SK-N-SH treated with all-trans-retinoic acid at 6 μM for 48 hours (cell line): ENCODE measurements around the gene SLC39A13.
A peak's percentile ranks its signal among the peaks of the same experiment; 100 is the strongest.

Experiments used
- ATAC-seq: fragments of 200-7000 bp; cut with Tn5 transposase; 3 replicates; pipeline ENCODE4 v1.9.1; 2020; ENCODE audit warnings: mild to moderate bottlenecking, moderate library complexity
- BACH2 ChIP-seq: fragments of 250-450 bp; sonication (Bioruptor Pico); IDR thresholded peaks from 2 replicates; pipeline ENCODE4 v1.9.0; 2021; ENCODE audit warnings: mild to moderate bottlenecking, borderline replicate concordance
- CSDC2 ChIP-seq: fragments of 250-450 bp; sonication (Bioruptor Pico); IDR thresholded peaks from 2 replicates; pipeline ENCODE4 v1.5.0; 2020; ENCODE audit warnings: mild to moderate bottlenecking, moderate library complexity
- ESRRG ChIP-seq: fragments of 250-450 bp; sonication (Bioruptor Pico); IDR thresholded peaks from 2 replicates; pipeline ENCODE4 v1.6.1; 2021; ENCODE audit warnings: mild to moderate bottlenecking
- GLIS3 ChIP-seq: fragments of 250-450 bp; sonication (Bioruptor Pico); IDR thresholded peaks from 2 replicates; pipeline ENCODE4 v1.5.0; 2020; ENCODE audit warnings: mild to moderate bottlenecking, moderate library complexity
- ISL1 ChIP-seq: fragments of 250-450 bp; sonication (Bioruptor Pico); IDR thresholded peaks from 2 replicates; pipeline ENCODE4 v2.1.2; 2022; ENCODE audit warnings: mild to moderate bottlenecking, moderate library complexity
- OSR1 ChIP-seq: fragments of 250-450 bp; sonication (Bioruptor Pico); IDR thresholded peaks from 2 replicates; pipeline ENCODE4 v1.8.0; 2022; ENCODE audit warnings: moderate library complexity, mild to moderate bottlenecking, inconsistent platforms
- PPARA ChIP-seq: fragments of 250-450 bp; sonication (Bioruptor Pico); IDR thresholded peaks from 2 replicates; pipeline ENCODE4 v1.5.0; 2020; ENCODE audit warnings: mild to moderate bottlenecking, borderline replicate concordance
- SNAI2 ChIP-seq: fragments of 250-450 bp; sonication (Bioruptor Pico); IDR thresholded peaks from 2 replicates; pipeline ENCODE4 v1.5.0; 2020; ENCODE audit warnings: mild to moderate bottlenecking, moderate library complexity
- TCF4 ChIP-seq: fragments of 250-450 bp; sonication (Bioruptor Pico); IDR thresholded peaks from 2 replicates; pipeline ENCODE4 v1.8.0; 2021; ENCODE audit warnings: mild to moderate bottlenecking, moderate library complexity, borderline replicate concordance
- ZC3H10 ChIP-seq: fragments of 250-450 bp; sonication (Bioruptor Pico); IDR thresholded peaks from 2 replicates; pipeline ENCODE4 v1.5.1; 2021; ENCODE audit warnings: mild to moderate bottlenecking, moderate library complexity
- ZFP3 ChIP-seq: fragments of 250-450 bp; sonication (Bioruptor Pico); IDR thresholded peaks from 2 replicates; pipeline ENCODE4 v1.5.0; 2020; ENCODE audit warnings: mild to moderate bottlenecking, moderate library complexity
- ZFP30 ChIP-seq: fragments of 450-650 bp; formaldehyde crosslinking; IDR thresholded peaks from 2 replicates; pipeline ENCODE4 v1.5.0; 2022; ENCODE audit warnings: mild to moderate bottlenecking, moderate library complexity
- ZNF565 ChIP-seq: fragments of 450-650 bp; formaldehyde crosslinking; conservative IDR thresholded peaks from 2 replicates; pipeline ENCODE4 v1.5.0; 2020; ENCODE audit warnings: low read depth, mild to moderate bottlenecking, moderate library complexity
- ZNF70 ChIP-seq: fragments of 450-650 bp; formaldehyde crosslinking; IDR thresholded peaks from 2 replicates; pipeline ENCODE4 v1.5.0; 2020; ENCODE audit warnings: mild to moderate bottlenecking, moderate library complexity
- ZNF8 ChIP-seq: fragments of 450-650 bp; formaldehyde crosslinking; IDR thresholded peaks from 2 replicates; pipeline ENCODE4 v1.5.0; 2020; ENCODE audit warnings: mild to moderate bottlenecking, moderate library complexity
- TF ChIP-seq, protein P1 (sequence below): fragments of 250-450 bp; sonication (Bioruptor Pico); IDR thresholded peaks from 2 replicates; pipeline ENCODE4 v1.8.0; 2020; ENCODE audit warnings: mild to moderate bottlenecking, moderate library complexity, borderline replicate concordance
- TF ChIP-seq, protein P2 (sequence below): fragments of 250-450 bp; sonication (Bioruptor Pico); IDR thresholded peaks from 2 replicates; pipeline ENCODE4 v1.5.0; 2020; ENCODE audit warnings: mild to moderate bottlenecking, moderate library complexity
- TF ChIP-seq, protein P3 (sequence below): fragments of 250-450 bp; sonication (Bioruptor Pico); IDR thresholded peaks from 2 replicates; pipeline ENCODE4 v1.5.1; 2021; ENCODE audit warnings: mild to moderate bottlenecking, moderate library complexity
- TF ChIP-seq, protein P4 (sequence below): fragments of 250-450 bp; sonication (Bioruptor Pico); IDR thresholded peaks from 2 replicates; pipeline ENCODE4 v1.8.0; 2021; ENCODE audit warnings: low read depth, mild to moderate bottlenecking, moderate library complexity, borderline replicate concordance
- TF ChIP-seq, protein P5 (sequence below): fragments of 250-450 bp; sonication (Bioruptor Pico); IDR thresholded peaks from 2 replicates; pipeline ENCODE4 v1.5.1; 2020; ENCODE audit warnings: low read depth, mild to moderate bottlenecking, moderate library complexity

Gene SLC39A13

DNA sequence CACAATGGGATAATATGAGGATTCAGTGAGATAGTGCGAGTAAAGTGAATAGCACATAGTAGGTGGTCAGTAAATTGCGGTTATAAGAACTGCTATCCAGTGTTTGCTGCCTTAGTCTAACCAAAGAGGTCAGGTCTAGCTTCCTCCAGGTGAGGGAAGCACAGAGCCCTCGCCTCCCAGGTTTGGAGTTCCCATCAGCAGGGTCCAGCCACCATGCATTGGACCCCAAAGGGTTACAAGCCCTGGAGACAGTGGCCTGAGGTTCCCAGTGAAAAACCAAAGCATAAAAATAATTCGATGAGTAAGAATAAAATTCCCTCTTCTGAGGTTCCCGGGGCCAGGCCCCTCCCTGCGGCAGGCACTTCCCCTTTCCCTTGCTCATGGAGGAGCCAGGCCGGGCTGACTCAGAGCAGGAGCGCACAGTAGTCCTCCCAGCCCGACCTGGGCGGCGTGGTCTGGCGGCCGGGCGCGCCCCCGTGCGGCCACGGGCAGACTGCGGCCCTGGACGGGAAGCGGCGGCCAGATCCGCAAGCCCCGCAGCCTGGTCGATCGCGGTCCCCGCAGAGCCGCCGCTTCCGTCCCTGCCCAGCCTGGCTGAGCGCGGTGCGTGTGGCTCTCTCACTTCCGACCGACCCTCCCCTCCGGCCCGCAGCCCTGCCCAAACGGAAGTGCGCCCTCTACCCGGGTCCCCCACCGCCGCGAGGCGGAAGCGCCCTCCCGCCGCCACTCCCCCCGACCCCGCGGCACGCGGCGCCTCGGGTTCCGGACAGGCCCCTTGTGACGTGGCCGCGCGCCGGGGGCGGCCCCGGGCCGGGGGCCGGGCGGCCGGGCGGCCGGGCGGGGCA, at the start of gene SLC39A13:
SLC39A13 (plus strand) TSS at position 845 of the 845 bp plus-strand sequence. CDS start 1,505 bp downstream, outside the sequence.
- peak; percentile 89 for ATAC-seq
- peak; percentile 19; the same call in 1 of the 2 replicates for TF ChIP-seq GLIS3 (CRISPR knock-in tag)
- TF ChIP-seq, protein P1, sequence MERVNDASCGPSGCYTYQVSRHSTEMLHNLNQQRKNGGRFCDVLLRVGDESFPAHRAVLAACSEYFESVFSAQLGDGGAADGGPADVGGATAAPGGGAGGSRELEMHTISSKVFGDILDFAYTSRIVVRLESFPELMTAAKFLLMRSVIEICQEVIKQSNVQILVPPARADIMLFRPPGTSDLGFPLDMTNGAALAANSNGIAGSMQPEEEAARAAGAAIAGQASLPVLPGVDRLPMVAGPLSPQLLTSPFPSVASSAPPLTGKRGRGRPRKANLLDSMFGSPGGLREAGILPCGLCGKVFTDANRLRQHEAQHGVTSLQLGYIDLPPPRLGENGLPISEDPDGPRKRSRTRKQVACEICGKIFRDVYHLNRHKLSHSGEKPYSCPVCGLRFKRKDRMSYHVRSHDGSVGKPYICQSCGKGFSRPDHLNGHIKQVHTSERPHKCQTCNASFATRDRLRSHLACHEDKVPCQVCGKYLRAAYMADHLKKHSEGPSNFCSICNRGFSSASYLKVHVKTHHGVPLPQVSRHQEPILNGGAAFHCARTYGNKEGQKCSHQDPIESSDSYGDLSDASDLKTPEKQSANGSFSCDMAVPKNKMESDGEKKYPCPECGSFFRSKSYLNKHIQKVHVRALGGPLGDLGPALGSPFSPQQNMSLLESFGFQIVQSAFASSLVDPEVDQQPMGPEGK (CRISPR knock-in tag): no peak
- peak; percentile 68; the same call in 1 of the 2 replicates for TF ChIP-seq ZFP3
- TF ChIP-seq, protein P2, sequence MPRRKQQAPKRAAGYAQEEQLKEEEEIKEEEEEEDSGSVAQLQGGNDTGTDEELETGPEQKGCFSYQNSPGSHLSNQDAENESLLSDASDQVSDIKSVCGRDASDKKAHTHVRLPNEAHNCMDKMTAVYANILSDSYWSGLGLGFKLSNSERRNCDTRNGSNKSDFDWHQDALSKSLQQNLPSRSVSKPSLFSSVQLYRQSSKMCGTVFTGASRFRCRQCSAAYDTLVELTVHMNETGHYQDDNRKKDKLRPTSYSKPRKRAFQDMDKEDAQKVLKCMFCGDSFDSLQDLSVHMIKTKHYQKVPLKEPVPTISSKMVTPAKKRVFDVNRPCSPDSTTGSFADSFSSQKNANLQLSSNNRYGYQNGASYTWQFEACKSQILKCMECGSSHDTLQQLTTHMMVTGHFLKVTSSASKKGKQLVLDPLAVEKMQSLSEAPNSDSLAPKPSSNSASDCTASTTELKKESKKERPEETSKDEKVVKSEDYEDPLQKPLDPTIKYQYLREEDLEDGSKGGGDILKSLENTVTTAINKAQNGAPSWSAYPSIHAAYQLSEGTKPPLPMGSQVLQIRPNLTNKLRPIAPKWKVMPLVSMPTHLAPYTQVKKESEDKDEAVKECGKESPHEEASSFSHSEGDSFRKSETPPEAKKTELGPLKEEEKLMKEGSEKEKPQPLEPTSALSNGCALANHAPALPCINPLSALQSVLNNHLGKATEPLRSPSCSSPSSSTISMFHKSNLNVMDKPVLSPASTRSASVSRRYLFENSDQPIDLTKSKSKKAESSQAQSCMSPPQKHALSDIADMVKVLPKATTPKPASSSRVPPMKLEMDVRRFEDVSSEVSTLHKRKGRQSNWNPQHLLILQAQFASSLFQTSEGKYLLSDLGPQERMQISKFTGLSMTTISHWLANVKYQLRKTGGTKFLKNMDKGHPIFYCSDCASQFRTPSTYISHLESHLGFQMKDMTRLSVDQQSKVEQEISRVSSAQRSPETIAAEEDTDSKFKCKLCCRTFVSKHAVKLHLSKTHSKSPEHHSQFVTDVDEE: peak; percentile 60; the same call in 1 of the 2 replicates
- TF ChIP-seq, all 23 proteins: peak for 3

DNA sequence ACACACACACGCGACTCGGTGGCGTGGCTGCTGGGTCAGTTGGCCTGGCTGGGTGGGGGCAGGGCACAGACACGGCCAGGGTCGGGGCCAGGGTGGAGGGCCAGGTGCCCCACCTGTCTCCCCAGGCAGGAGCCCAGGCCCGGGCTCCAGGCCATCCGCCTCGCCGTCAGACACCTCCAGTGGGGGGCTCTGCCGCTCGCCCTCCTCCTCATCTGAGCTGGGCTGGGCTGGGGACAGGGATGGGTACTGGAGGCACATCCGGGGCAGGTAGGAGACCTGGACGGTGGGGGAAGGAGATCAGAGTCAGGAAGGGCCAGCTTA, 49.7 kb upstream of the SLC39A13 start:
- TF ChIP-seq, protein P3, sequence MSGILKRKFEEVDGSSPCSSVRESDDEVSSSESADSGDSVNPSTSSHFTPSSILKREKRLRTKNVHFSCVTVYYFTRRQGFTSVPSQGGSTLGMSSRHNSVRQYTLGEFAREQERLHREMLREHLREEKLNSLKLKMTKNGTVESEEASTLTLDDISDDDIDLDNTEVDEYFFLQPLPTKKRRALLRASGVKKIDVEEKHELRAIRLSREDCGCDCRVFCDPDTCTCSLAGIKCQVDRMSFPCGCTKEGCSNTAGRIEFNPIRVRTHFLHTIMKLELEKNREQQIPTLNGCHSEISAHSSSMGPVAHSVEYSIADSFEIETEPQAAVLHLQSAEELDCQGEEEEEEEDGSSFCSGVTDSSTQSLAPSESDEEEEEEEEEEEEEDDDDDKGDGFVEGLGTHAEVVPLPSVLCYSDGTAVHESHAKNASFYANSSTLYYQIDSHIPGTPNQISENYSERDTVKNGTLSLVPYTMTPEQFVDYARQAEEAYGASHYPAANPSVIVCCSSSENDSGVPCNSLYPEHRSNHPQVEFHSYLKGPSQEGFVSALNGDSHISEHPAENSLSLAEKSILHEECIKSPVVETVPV: no peak
- TF ChIP-seq ZFP30 (CRISPR knock-in tag) (no peak), ZNF70 (CRISPR knock-in tag) (no peak), ISL1 (CRISPR knock-in tag) (no peak), TCF4 (CRISPR knock-in tag) (no peak), OSR1 (CRISPR knock-in tag) (no peak), ZNF8 (CRISPR knock-in tag) (no peak), SNAI2 (CRISPR knock-in tag) (no peak), GLIS3 (CRISPR knock-in tag) (no peak), ZFP3 (no peak), PPARA (CRISPR knock-in tag) (no peak), BACH2 (CRISPR knock-in tag) (no peak), ZNF565 (no peak), ZC3H10 (CRISPR knock-in tag) (no peak), ESRRG (CRISPR knock-in tag) (no peak), CSDC2 (CRISPR knock-in tag) (no peak)
- TF ChIP-seq, protein P4, sequence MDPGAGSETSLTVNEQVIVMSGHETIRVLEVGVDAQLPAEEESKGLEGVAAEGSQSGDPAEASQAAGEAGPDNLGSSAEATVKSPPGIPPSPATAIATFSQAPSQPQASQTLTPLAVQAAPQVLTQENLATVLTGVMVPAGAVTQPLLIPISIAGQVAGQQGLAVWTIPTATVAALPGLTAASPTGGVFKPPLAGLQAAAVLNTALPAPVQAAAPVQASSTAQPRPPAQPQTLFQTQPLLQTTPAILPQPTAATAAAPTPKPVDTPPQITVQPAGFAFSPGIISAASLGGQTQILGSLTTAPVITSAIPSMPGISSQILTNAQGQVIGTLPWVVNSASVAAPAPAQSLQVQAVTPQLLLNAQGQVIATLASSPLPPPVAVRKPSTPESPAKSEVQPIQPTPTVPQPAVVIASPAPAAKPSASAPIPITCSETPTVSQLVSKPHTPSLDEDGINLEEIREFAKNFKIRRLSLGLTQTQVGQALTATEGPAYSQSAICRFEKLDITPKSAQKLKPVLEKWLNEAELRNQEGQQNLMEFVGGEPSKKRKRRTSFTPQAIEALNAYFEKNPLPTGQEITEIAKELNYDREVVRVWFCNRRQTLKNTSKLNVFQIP (CRISPR knock-in tag): no peak
- TF ChIP-seq, protein P2: no peak
- TF ChIP-seq, protein P1 (CRISPR knock-in tag): no peak
- TF ChIP-seq, protein P5, sequence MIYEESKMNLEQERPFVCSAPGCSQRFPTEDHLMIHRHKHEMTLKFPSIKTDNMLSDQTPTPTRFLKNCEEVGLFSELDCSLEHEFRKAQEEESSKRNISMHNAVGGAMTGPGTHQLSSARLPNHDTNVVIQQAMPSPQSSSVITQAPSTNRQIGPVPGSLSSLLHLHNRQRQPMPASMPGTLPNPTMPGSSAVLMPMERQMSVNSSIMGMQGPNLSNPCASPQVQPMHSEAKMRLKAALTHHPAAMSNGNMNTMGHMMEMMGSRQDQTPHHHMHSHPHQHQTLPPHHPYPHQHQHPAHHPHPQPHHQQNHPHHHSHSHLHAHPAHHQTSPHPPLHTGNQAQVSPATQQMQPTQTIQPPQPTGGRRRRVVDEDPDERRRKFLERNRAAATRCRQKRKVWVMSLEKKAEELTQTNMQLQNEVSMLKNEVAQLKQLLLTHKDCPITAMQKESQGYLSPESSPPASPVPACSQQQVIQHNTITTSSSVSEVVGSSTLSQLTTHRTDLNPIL (CRISPR knock-in tag): no peak
- ATAC-seq: no peak
